GM06990 (cell line): ENCODE results near the gene SERPINA1.
A peak's percentile ranks its signal among the peaks of the same experiment; 100 is the strongest.
"Not testable (repeated sequence)": the region's sequence is repeated elsewhere in the genome, so short reads cannot be mapped to it uniquely, and the experiment has no call there.

Experiments
- DNase-seq: peaks from one replicate; pipeline ENCODE4 v3.0.0-alpha.2; 2011; ENCODE audit not compliant: insufficient read length; ENCODE audit errors: extremely low read depth
- H3K27me3 ChIP-seq: replicated peaks from 2 replicates; pipeline ENCODE4 v1.6.0; 2011; ENCODE audit warnings: low read length; ENCODE audit not compliant: control insufficient read depth, insufficient read depth
- H3K36me3 ChIP-seq: 2 replicates; pipeline ENCODE4 v1.5.1; 2011; ENCODE audit warnings: low read length; ENCODE audit not compliant: control insufficient read depth, insufficient read depth
- H3K4me3 ChIP-seq: replicated peaks from 2 replicates; pipeline ENCODE4 v1.5.1; 2011; ENCODE audit warnings: low read depth, mild to moderate bottlenecking, control low read depth, low read length
- TF ChIP-seq, protein P1 (sequence below): IDR thresholded peaks from 2 replicates; pipeline ENCODE4 v1.5.1; 2011; ENCODE audit warnings: low read length, control low read depth, mild to moderate bottlenecking, inconsistent platforms; ENCODE audit not compliant: insufficient read depth, poor library complexity, severe bottlenecking

SERPINA1 gene

DNA sequence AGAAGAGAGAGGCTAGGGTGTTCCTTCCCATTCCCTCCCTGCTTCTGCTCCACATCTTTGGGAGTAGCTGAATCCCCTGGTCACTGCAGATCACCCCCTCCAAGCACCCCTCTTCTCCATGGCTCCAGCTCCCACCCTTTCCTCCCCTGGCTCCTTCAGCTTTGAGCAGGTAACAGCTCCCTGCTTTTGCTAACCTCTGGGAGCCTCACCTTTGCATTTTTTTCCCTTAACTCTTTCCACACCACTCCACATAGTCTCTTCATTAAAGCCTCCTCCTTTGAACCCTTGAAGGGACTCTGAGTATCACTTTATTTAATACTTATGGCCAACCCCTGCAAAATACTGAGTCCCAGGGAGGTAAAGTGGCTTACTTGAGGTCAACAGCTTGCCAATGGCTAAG, 39.6 kb downstream of the SERPINA1 start:
- Histone ChIP-seq H3K36me3 (no peaks in the 10 kb centered on the region), H3K27me3 (no peaks in the 10 kb centered on the region), H3K4me3 (no peak overlapping the region)
- DNase-seq: no peak
- TF ChIP-seq, protein P1, sequence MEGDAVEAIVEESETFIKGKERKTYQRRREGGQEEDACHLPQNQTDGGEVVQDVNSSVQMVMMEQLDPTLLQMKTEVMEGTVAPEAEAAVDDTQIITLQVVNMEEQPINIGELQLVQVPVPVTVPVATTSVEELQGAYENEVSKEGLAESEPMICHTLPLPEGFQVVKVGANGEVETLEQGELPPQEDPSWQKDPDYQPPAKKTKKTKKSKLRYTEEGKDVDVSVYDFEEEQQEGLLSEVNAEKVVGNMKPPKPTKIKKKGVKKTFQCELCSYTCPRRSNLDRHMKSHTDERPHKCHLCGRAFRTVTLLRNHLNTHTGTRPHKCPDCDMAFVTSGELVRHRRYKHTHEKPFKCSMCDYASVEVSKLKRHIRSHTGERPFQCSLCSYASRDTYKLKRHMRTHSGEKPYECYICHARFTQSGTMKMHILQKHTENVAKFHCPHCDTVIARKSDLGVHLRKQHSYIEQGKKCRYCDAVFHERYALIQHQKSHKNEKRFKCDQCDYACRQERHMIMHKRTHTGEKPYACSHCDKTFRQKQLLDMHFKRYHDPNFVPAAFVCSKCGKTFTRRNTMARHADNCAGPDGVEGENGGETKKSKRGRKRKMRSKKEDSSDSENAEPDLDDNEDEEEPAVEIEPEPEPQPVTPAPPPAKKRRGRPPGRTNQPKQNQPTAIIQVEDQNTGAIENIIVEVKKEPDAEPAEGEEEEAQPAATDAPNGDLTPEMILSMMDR: no peak

DNA sequence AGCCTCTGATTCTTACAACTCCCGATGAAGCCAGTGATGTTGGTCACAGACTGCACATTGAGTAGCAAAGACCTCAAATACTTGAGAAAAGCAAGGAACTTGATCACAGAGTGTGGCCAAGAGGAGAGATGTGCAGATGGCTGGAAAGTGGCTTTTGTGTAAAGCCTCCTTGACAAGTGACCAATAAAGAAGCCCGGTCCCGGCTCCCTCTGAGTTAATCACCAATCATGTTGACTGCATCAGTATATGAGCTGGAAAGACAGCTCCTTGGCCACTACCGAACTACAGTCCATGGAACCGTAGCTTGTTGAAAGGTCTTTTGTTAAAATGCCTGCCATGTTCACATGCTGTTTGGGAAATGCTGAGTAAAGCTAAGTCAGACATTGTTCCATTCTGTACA, 41.6 kb downstream of the SERPINA1 start:
- no peak for DNase-seq
- TF ChIP-seq, protein P1: no peak
- Histone ChIP-seq H3K4me3 (no peak overlapping the region), H3K36me3 (no peaks in the 10 kb centered on the region), H3K27me3 (no peaks in the 10 kb centered on the region)

DNA sequence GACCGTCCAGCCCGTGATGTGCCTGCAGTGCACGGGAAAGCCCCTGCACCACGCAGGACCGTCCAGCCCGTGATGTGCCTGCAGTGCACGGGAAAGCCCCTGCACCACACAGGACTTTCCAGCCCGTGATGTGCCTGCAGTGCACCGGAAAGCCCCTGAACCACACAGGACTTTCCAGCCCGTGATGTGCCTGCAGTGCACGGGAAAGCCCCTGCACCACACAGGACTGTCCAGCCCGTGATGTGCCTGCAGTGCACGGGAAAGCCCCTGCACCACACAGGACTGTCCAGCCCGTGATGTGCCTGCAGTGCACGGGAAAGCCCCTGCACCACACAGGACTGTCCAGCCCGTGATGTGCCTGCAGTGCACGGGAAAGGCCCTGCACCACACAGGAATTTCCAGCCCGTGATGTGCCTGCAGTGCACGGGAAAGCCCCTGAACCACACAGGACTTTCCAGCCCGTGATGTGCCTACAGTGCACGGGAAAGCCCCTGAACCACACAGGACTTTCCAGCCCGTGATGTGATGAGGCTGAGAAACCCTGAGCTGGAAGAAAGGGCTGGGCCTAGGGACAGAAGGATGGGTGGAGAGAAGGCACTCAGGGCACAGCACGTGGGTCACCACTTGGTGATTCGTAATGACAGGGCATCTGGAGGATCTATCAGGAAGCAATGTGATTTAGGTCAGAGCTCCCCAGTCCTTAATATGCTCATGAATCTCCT, 42.2 kb downstream of the SERPINA1 start:
- H3K27me3 ChIP-seq, H3K36me3 ChIP-seq, H3K4me3 ChIP-seq: not testable (repeated sequence)
- peak; percentile 81 for DNase-seq

- H3K27me3 ChIP-seq: no peaks in the 10 kb centered on the region
- TF ChIP-seq, protein P1: no peak
- DNase-seq: peak; percentile 50
- H3K4me3 ChIP-seq: no peak overlapping the region
- H3K36me3 ChIP-seq: no peaks in the 10 kb centered on the region
Observed at GRCh38 chr14:94345344-94346064, 42.9 kb downstream of the SERPINA1 start.

DNA sequence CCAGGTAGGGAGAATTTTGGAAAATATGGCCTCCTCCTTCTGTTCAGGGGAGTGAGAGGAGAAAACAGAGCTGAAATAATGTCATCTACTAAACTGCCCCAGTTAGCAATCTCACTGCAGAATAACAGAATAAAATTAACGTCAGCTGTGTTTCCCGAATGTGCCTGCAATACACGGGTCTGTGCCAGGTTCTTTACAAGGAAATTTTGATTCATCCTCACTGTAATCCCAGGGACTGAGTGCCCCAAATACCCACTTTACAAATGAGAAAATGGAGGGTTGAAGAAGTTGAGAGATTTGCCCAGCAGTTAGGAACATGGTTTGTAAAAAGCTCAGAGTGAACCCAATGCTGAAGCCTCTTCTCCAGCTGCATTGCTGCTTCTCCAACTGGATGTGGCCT, 44.0 kb downstream of the SERPINA1 start:
- no peak for DNase-seq
- Histone ChIP-seq H3K36me3 (no peaks in the 10 kb centered on the region), H3K27me3 (no peaks in the 10 kb centered on the region), H3K4me3 (no peak overlapping the region)
- TF ChIP-seq, protein P1: no peak

GRCh38 chr14:94343238-94344005, 45.0 kb downstream of the SERPINA1 start:
- Histone ChIP-seq H3K27me3 (no peaks in the 10 kb centered on the region), H3K36me3 (no peaks in the 10 kb centered on the region), H3K4me3 (no peak overlapping the region)
- DNase-seq: no peak
- TF ChIP-seq, protein P1: no peak
